Measurements from ENCODE around the gene PHACTR1. TPM values are rescaled to one million over a fixed set of nuclear protein-coding genes. Genes with fewer than 3 reads are reported as not detected.

The PHACTR1 gene
- total and polyA plus RNA-seq, 3 experiments from 2014 or later: 0.04 to 0.38 (median 0.04) TPM

DNA sequence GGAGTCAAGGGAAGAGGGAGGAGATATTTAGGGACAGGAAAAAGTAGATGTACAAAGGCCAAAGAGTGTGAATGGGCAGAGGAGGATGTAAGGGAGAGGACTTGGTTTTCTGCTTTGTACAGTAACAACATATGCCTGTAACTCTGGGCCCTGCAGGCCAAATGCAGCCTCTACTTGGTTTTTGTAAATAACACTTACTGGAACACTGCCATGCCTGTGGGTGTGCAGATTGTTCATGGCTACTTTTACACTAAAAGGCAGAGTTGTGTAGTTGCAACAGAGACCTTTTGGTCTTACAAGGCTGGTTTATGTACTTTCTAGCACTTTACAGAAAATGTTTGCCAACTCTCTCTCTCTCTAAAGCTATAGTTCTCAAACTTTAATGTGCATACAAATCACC is 157.1 kb downstream of the PHACTR1 start:
- peaks cover 5 to 18% of the 10 kb centered on the region in 2 donors for H3K27me3 Mint-ChIP-seq

DNA sequence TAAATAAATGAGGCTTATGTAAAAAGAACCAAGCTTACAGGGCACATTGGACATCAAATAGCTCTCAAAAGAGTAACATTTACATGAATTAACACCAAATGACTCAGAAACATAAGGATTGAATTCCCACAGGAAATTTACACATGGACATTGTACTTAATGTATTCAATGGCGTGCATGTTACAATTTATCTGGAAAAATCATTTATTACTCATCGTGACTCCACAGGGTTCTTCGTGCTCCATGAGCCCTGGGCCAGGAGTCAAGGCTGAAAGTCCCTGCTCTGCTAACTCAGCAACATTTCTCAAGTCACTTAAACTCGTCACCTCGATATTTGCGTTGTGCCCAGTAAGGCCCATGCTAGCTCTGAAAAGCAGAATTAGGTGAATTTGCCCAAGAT is 158.5 kb downstream of the PHACTR1 start:
- H3K27ac ChIP-seq (ENCODE audit: low read depth, low read length): no peak overlapping the region
- no peaks in the 10 kb centered on the region for H3K36me3 ChIP-seq (ENCODE audit: insufficient read depth, low read length)
- no peak overlapping the region for H3K27ac Mint-ChIP-seq
- H3K4me1 Mint-ChIP-seq: no peaks in the 10 kb centered on the region
- POLR2A ChIA-PET: no interaction called here
- no peak overlapping the region for H3K4me3 ChIP-seq (ENCODE audit: low read length)
- H3K4me1 ChIP-seq (ENCODE audit: insufficient read depth, low read length): no peaks in the 10 kb centered on the region
- no peaks in the 10 kb centered on the region for H3K27me3 ChIP-seq (ENCODE audit: insufficient read depth, low read length, poor library complexity, severe bottlenecking)
- CTCF ChIA-PET: no interaction called here
- peaks cover 5 to 23% of the 10 kb centered on the region in 2 donors for H3K27me3 Mint-ChIP-seq
- no peaks in the 10 kb centered on the region for H3K9me3 Mint-ChIP-seq
- no peaks in the 10 kb centered on the region for H3K9me3 ChIP-seq (ENCODE audit: low read length)
- H3K4me3 Mint-ChIP-seq: no peak overlapping the region
- H3K36me3 Mint-ChIP-seq: no peaks in the 10 kb centered on the region
- DNase-seq: no peak

More for the DNA sequence above, 157.1 kb downstream of the PHACTR1 start:
- Mint-ChIP-seq H3K4me3 (no peak overlapping the region), H3K9me3 (no peaks in the 10 kb centered on the region), H3K36me3 (no peaks in the 10 kb centered on the region), H3K27ac (no peak overlapping the region), H3K4me1 (no peaks in the 10 kb centered on the region)
- no peaks in the 10 kb centered on the region for H3K9me3 ChIP-seq (ENCODE audit: low read length)
- ChIA-PET POLR2A (no interaction called here), CTCF (no interaction called here)
- H3K36me3 ChIP-seq (ENCODE audit: insufficient read depth, low read length): no peaks in the 10 kb centered on the region
- no peak overlapping the region for H3K4me3 ChIP-seq (ENCODE audit: low read length)
- no peak overlapping the region for H3K27ac ChIP-seq (ENCODE audit: low read depth, low read length)
- no peaks in the 10 kb centered on the region for H3K27me3 ChIP-seq (ENCODE audit: insufficient read depth, low read length, poor library complexity, severe bottlenecking)
- no peaks in the 10 kb centered on the region for H3K4me1 ChIP-seq (ENCODE audit: insufficient read depth, low read length)
- DNase-seq: no peak

- Histone ChIP-seq H3K27ac (ENCODE audit: low read depth, low read length) (no peak overlapping the region), H3K4me3 (ENCODE audit: low read length) (no peak overlapping the region), H3K27me3 (ENCODE audit: insufficient read depth, low read length, poor library complexity, severe bottlenecking) (no peaks in the 10 kb centered on the region), H3K4me1 (ENCODE audit: insufficient read depth, low read length) (no peaks in the 10 kb centered on the region), H3K36me3 (ENCODE audit: insufficient read depth, low read length) (no peaks in the 10 kb centered on the region), H3K9me3 (ENCODE audit: low read length) (no peaks in the 10 kb centered on the region)
- peaks cover 0 to 16% of the 10 kb centered on the region in 2 donors for H3K27me3 Mint-ChIP-seq
- no peak overlapping the region for H3K27ac Mint-ChIP-seq
- H3K4me1 Mint-ChIP-seq: no peaks in the 10 kb centered on the region
- no peak overlapping the region for H3K4me3 Mint-ChIP-seq
- ChIA-PET POLR2A (no interaction called here), CTCF (interaction anchor here (1.2 kb wide), 1 partner anchor 15 kb away, joined by 3 read pairs; no protein-coding TSS in a partner anchor)
- no peaks in the 10 kb centered on the region for H3K36me3 Mint-ChIP-seq
- DNase-seq: no peak
- no peaks in the 10 kb centered on the region for H3K9me3 Mint-ChIP-seq
Observed at GRCh38 chr6:12878741-12879140, 162.2 kb downstream of the PHACTR1 start.

DNA sequence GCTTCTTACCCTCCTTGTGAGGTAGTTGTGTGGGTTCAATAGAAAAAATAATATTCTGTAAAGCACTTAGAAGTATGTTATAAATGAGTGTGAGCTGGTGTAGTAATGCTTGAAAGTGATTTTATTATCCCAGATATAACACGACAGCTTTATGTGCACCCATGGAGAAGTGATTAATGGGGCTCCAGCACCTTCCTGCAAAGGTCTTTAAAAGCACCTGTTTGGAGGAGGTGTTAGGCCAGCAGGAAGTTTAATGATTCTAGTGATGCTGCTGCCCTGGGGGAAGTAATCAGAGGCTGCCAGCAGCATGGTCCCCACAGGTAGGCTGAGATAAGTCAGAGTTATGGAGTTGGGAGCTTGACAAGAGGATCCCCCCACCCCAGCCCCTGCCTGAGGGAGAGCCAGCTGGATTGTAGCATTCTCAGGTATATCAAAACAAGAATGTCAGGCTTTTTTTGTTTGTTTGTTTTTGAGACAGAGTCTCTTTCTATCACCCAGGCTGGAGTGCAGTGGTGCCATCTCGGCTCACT is 166.3 kb downstream of the PHACTR1 start:
- ChIA-PET CTCF (no interaction called here), POLR2A (no interaction called here)
- no peaks in the 10 kb centered on the region for H3K9me3 Mint-ChIP-seq
- Histone ChIP-seq H3K4me3 (ENCODE audit: low read length) (no peak overlapping the region), H3K9me3 (ENCODE audit: low read length) (no peaks in the 10 kb centered on the region), H3K4me1 (ENCODE audit: insufficient read depth, low read length) (no peaks in the 10 kb centered on the region), H3K36me3 (ENCODE audit: insufficient read depth, low read length) (no peaks in the 10 kb centered on the region), H3K27me3 (ENCODE audit: insufficient read depth, low read length, poor library complexity, severe bottlenecking) (no peaks in the 10 kb centered on the region), H3K27ac (ENCODE audit: low read depth, low read length) (no peak overlapping the region)
- H3K27ac Mint-ChIP-seq: no peak overlapping the region
- no peak for DNase-seq
- no peak overlapping the region for H3K4me3 Mint-ChIP-seq
- no peaks in the 10 kb centered on the region for H3K4me1 Mint-ChIP-seq
- H3K36me3 Mint-ChIP-seq: no peaks in the 10 kb centered on the region
- H3K27me3 Mint-ChIP-seq: peaks cover 0 to 18% of the 10 kb centered on the region in 2 donors

DNA sequence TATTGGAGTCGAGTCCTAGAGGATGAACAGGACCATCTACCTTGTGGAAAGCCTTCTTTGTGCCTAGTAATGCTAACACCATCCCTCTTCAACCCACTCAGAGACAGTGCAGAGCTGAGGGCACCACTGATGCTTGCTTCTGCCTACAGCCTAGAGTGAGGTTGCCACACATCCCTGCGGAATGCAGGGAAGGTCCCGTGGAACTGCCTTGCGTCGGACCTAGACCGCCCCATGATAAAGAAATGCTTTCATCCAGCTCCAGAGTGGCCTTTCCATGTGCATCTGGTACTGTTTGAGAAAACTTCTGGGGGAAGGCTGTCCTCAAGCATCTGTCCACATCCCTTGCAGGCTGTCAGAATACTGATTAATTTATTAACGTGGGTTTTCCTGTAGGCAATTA is 168.4 kb downstream of the PHACTR1 start:
- no peak for DNase-seq
- no peaks in the 10 kb centered on the region for H3K9me3 ChIP-seq (ENCODE audit: low read length)
- peaks cover 6 to 17% of the 10 kb centered on the region in 2 donors for H3K27me3 Mint-ChIP-seq
- H3K27me3 ChIP-seq (ENCODE audit: insufficient read depth, low read length, poor library complexity, severe bottlenecking): no peaks in the 10 kb centered on the region
- no peak overlapping the region for H3K27ac Mint-ChIP-seq
- no peaks in the 10 kb centered on the region for H3K36me3 Mint-ChIP-seq
- POLR2A ChIA-PET: no interaction called here
- H3K27ac ChIP-seq (ENCODE audit: low read depth, low read length): no peak overlapping the region
- CTCF ChIA-PET: no interaction called here
- H3K4me1 ChIP-seq (ENCODE audit: insufficient read depth, low read length): no peaks in the 10 kb centered on the region
- no peak overlapping the region for H3K4me3 ChIP-seq (ENCODE audit: low read length)
- H3K36me3 ChIP-seq (ENCODE audit: insufficient read depth, low read length): no peaks in the 10 kb centered on the region
- H3K4me3 Mint-ChIP-seq: no peak overlapping the region
- H3K9me3 Mint-ChIP-seq: peaks cover 0 to 3% (median 0%) of the 10 kb centered on the region in 5 donors
- H3K4me1 Mint-ChIP-seq: no peaks in the 10 kb centered on the region

- no peak for DNase-seq
- Mint-ChIP-seq H3K27me3 (peaks cover 7 to 17% of the 10 kb centered on the region in 2 donors), H3K36me3 (no peaks in the 10 kb centered on the region), H3K4me1 (no peaks in the 10 kb centered on the region), H3K4me3 (no peak overlapping the region), H3K27ac (no peak overlapping the region), H3K9me3 (peaks cover 0 to 13% (median 5%) of the 10 kb centered on the region in 5 donors)
- POLR2A ChIA-PET: no interaction called here
- Histone ChIP-seq H3K27ac (ENCODE audit: low read depth, low read length) (no peak overlapping the region), H3K4me3 (ENCODE audit: low read length) (no peak overlapping the region), H3K9me3 (ENCODE audit: low read length) (no peaks in the 10 kb centered on the region), H3K36me3 (ENCODE audit: insufficient read depth, low read length) (no peaks in the 10 kb centered on the region), H3K27me3 (ENCODE audit: insufficient read depth, low read length, poor library complexity, severe bottlenecking) (no peaks in the 10 kb centered on the region), H3K4me1 (ENCODE audit: insufficient read depth, low read length) (no peaks in the 10 kb centered on the region)
- CTCF ChIA-PET: no interaction called here
Observed at GRCh38 chr6:12886961-12887775, 170.6 kb downstream of the PHACTR1 start.

GRCh38 chr6:12890171-12890790 is 173.7 kb downstream of the PHACTR1 start:
- Histone ChIP-seq H3K9me3 (ENCODE audit: low read length) (no peaks in the 10 kb centered on the region), H3K27ac (ENCODE audit: low read depth, low read length) (no peak overlapping the region), H3K4me1 (ENCODE audit: insufficient read depth, low read length) (no peaks in the 10 kb centered on the region), H3K27me3 (ENCODE audit: insufficient read depth, low read length, poor library complexity, severe bottlenecking) (no peaks in the 10 kb centered on the region), H3K36me3 (ENCODE audit: insufficient read depth, low read length) (no peaks in the 10 kb centered on the region), H3K4me3 (ENCODE audit: low read length) (no peak overlapping the region)
- POLR2A ChIA-PET: no interaction called here
- H3K36me3 Mint-ChIP-seq: no peaks in the 10 kb centered on the region
- CTCF ChIA-PET: no interaction called here
- DNase-seq: no peak
- H3K4me3 Mint-ChIP-seq: no peak overlapping the region
- H3K27ac Mint-ChIP-seq: no peak overlapping the region
- no peaks in the 10 kb centered on the region for H3K4me1 Mint-ChIP-seq
- peaks cover 0 to 13% (median 5%) of the 10 kb centered on the region in 5 donors for H3K9me3 Mint-ChIP-seq
- peaks cover 7 to 10% of the 10 kb centered on the region in 2 donors for H3K27me3 Mint-ChIP-seq

- Histone ChIP-seq H3K9me3 (ENCODE audit: low read length) (no peaks in the 10 kb centered on the region), H3K27me3 (ENCODE audit: insufficient read depth, low read length, poor library complexity, severe bottlenecking) (no peaks in the 10 kb centered on the region), H3K4me1 (ENCODE audit: insufficient read depth, low read length) (no peaks in the 10 kb centered on the region), H3K4me3 (ENCODE audit: low read length) (no peak overlapping the region), H3K36me3 (ENCODE audit: insufficient read depth, low read length) (no peaks in the 10 kb centered on the region), H3K27ac (ENCODE audit: low read depth, low read length) (no peak overlapping the region)
- Mint-ChIP-seq H3K36me3 (no peaks in the 10 kb centered on the region), H3K27me3 (peaks cover 11 to 12% of the 10 kb centered on the region in 2 donors), H3K27ac (no peak overlapping the region), H3K9me3 (peaks cover 0 to 13% (median 5%) of the 10 kb centered on the region in 5 donors), H3K4me3 (no peak overlapping the region), H3K4me1 (no peaks in the 10 kb centered on the region)
- CTCF ChIA-PET: no interaction called here
- POLR2A ChIA-PET: no interaction called here
- DNase-seq: no peak
Observed at GRCh38 chr6:12891595-12891994, 175.0 kb downstream of the PHACTR1 start.

Data from CD8-positive, alpha-beta memory T cell (primary cell).